A673 (cell line): ENCODE data around the gene GDPD3. TPM values are rescaled to one million over a fixed set of nuclear protein-coding genes. Genes with fewer than 3 reads are reported as not detected.

Source experiments
- BruUV-seq: library from RNA; stranded (reverse); fragments of 400-500 nt; replicated peaks from 2 replicates; lab custom pipeline; 2021; lab: Mats Ljungman, UMichigan
- CTCF ChIA-PET: fragments of 300-600 bp; sonication (Branson Sonifier 250); formaldehyde crosslinking; loops from one replicate; lab custom pipeline; 2022; ENCODE audit warnings: antibody characterized with exemption; lab: Charles Lee
- POLR2A ChIA-PET: fragments of 300-600 bp; sonication (Branson Sonifier 250); formaldehyde crosslinking; loops from one replicate; lab custom pipeline; 2022; ENCODE audit warnings: antibody characterized with exemption; ENCODE audit not compliant: low non-redundant PET; lab: Charles Lee
- DNase-seq: peaks from one replicate; pipeline ENCODE4 v3.0.0-alpha.2; 2015; ENCODE audit warnings: low spot score
- H3K27ac ChIP-seq: fragments of 200-600 bp; sonication (generic); 2 replicates; pipeline ENCODE4 v1.5.1; 2016; ENCODE audit warnings: mixed run types, low read depth, mild to moderate bottlenecking, mixed read lengths, antibody characterized with exemption, low read length; ENCODE audit not compliant: poor library complexity, severe bottlenecking
- H3K27me3 ChIP-seq: fragments of 200-600 bp; sonication (generic); replicated peaks from 2 replicates; pipeline ENCODE4 v1.6.1; 2017; ENCODE audit warnings: mixed run types, low read depth, mild to moderate bottlenecking, mixed read lengths, antibody characterized with exemption, low read length; ENCODE audit not compliant: insufficient read depth, poor library complexity
- H3K36me3 ChIP-seq: fragments of 200-600 bp; sonication (generic); 2 replicates; pipeline ENCODE4 v1.6.1; 2016; ENCODE audit warnings: mixed run types, mild to moderate bottlenecking, mixed read lengths, antibody characterized with exemption, low read length; ENCODE audit not compliant: insufficient read depth, poor library complexity, severe bottlenecking
- H3K4me1 ChIP-seq: fragments of 200-600 bp; sonication (generic); 2 replicates; pipeline ENCODE4 v1.6.1; 2017; ENCODE audit warnings: mixed run types, mild to moderate bottlenecking, mixed read lengths, antibody characterized with exemption, low read length; ENCODE audit not compliant: insufficient read depth, poor library complexity, severe bottlenecking
- H3K4me3 ChIP-seq: fragments of 200-600 bp; sonication (generic); 2 replicates; pipeline ENCODE4 v1.5.1; 2016; ENCODE audit warnings: low read depth, mixed run types, mild to moderate bottlenecking, mixed read lengths, low read length; ENCODE audit not compliant: poor library complexity, severe bottlenecking
- H3K9me3 ChIP-seq: fragments of 200-600 bp; sonication (generic); 2 replicates; pipeline ENCODE4 v1.6.1; 2016; ENCODE audit warnings: mixed run types, low read depth, mild to moderate bottlenecking, mixed read lengths, antibody characterized with exemption, low read length; ENCODE audit not compliant: poor library complexity, severe bottlenecking
- EZH2 ChIP-seq: fragments of 200-600 bp; sonication (generic); IDR thresholded peaks from 2 replicates; pipeline ENCODE4 v1.6.1; 2017; ENCODE audit warnings: borderline replicate concordance, low read depth, mild to moderate bottlenecking, mixed read lengths, antibody characterized with exemption, low read length; ENCODE audit not compliant: poor library complexity, severe bottlenecking
- intact Hi-C: fragments of 100-400 bp; cut with micrococcal nuclease; formaldehyde crosslinking; loops from one replicate; pipeline ENCODE4 v1.10.0; 2022; ENCODE audit not compliant: unreplicated experiment
- total RNA-seq: library from RNA; stranded (reverse); gene quantifications from 2 replicates; pipeline ENCODE4 v1.2.3, GENCODE V29; 2021
- TF ChIP-seq, protein P1 (sequence below): fragments of 300-800, 200-600 bp; sonication (generic); conservative IDR thresholded peaks from 2 replicates; pipeline ENCODE4 v1.5.1; 2017; ENCODE audit warnings: low read depth, mild to moderate bottlenecking, antibody characterized with exemption, low read length, moderate library complexity, mixed read lengths

GDPD3 gene
- total RNA-seq, 1 experiment from 2014 or later = 2.5 TPM

DNA sequence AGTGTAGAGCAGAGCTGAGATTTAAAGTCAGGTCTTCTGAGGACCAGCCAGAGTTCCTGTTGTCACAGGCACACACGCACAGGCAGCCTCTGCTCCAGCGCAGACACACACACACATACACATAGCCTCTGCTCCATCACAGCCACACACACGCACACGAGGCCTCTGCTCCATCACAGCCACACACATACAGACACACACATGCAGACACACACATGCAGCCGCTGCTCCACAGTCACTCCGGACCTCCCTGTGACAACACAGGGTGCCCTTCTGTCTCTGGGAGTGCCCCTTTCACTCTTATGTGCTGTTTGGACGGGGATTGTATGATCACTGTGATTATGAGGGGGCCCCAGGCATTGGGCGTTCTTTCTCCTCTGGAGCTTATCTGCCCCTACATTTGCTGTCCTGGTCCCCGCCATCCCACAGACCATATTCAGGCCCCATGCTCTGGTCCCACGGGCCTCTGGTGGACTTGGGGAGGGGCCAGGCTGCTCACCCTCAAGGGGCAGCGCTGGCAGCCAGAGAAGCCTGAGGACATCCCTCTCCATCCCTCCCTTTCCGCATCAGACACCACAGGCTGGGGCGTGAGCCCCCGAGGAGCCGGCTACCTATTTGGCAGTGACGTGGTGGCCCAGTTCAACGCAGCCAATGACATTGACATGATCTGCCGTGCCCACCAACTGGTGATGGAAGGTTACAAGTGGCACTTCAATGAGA is 29.1 kb downstream of the GDPD3 start:
- H3K4me3 ChIP-seq = no peak overlapping the region
- BruUV-seq = no TSS peak
- no peak overlapping the region for H3K27ac ChIP-seq
- TF ChIP-seq, protein P1, sequence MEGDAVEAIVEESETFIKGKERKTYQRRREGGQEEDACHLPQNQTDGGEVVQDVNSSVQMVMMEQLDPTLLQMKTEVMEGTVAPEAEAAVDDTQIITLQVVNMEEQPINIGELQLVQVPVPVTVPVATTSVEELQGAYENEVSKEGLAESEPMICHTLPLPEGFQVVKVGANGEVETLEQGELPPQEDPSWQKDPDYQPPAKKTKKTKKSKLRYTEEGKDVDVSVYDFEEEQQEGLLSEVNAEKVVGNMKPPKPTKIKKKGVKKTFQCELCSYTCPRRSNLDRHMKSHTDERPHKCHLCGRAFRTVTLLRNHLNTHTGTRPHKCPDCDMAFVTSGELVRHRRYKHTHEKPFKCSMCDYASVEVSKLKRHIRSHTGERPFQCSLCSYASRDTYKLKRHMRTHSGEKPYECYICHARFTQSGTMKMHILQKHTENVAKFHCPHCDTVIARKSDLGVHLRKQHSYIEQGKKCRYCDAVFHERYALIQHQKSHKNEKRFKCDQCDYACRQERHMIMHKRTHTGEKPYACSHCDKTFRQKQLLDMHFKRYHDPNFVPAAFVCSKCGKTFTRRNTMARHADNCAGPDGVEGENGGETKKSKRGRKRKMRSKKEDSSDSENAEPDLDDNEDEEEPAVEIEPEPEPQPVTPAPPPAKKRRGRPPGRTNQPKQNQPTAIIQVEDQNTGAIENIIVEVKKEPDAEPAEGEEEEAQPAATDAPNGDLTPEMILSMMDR = no peak
- no peaks in the 10 kb centered on the region for H3K9me3 ChIP-seq
- DNase-seq = no peak
- POLR2A ChIA-PET = no interaction called here
- intact Hi-C loops = no loop called here
- no peaks in the 10 kb centered on the region for H3K27me3 ChIP-seq
- peaks cover 54% of the 10 kb centered on the region for H3K36me3 ChIP-seq
- CTCF ChIA-PET = no interaction called here
- no peaks in the 10 kb centered on the region for H3K4me1 ChIP-seq

DNA sequence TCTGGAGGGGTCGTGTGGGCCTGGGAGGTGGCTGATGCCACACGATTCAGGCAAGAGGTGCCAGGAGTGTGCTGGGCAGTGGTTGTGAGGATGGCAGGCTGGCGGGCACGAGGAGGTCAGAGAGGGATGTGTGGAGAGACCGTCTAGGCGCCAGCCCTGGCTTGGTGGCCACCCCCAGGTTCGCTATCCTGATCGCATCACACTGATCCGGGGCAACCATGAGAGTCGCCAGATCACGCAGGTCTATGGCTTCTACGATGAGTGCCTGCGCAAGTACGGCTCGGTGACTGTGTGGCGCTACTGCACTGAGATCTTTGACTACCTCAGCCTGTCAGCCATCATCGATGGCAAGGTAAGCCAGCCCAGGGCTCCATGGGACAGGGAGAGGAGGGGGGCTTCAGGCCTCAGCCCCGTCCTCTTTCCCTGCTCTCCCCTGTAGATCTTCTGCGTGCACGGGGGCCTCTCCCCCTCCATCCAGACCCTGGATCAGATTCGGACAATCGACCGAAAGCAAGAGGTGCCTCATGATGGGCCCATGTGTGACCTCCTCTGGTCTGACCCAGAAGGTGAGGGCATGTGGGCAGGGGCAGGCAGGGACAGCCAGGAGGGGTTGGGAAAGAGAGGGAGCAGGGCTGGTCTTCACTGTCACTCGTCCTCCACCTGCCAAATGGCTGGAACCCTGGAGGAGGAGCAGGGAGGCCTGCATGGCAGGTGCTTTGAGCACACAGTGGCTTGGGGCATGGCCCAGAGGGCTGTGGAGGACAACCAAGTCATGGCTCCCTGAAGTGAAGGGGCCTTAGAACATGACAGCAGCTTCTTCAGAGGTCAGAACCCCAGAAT is 29.9 kb downstream of the GDPD3 start:
- intact Hi-C loops = no loop called here
- TF ChIP-seq, protein P1 = no peak
- TF ChIP-seq EZH2 = no peak
- H3K4me3 ChIP-seq = no peak overlapping the region
- peaks cover 58% of the 10 kb centered on the region for H3K36me3 ChIP-seq
- no peak overlapping the region for H3K27ac ChIP-seq
- no peaks in the 10 kb centered on the region for H3K9me3 ChIP-seq
- DNase-seq = no peak
- ChIA-PET POLR2A (no interaction called here), CTCF (no interaction called here)
- no peaks in the 10 kb centered on the region for H3K27me3 ChIP-seq
- BruUV-seq = no TSS peak
- no peaks in the 10 kb centered on the region for H3K4me1 ChIP-seq

DNA sequence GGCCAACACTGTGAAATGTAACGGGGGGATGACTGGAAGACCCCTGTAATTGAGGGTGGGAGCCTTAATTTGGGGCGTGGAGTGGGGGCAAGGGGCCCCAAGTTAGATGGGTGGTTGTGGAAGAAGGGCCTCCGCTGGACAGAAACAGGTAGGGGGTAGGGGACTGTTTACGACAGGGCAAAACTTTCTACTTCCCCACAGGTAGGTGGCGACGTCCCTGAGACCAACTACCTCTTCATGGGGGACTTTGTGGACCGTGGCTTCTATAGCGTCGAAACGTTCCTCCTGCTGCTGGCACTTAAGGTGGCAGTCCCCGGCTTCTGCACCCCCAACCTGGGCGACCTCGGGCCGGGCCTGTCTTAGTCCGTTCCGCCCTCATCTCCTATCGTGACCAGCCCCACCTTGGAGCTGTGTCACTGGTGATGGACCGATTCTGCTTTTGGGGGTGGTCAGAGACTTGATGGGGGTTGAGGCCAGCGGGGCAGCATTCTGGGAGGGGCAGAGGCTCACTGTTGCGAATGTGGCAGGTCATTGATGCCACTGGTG is 30.7 kb downstream of the GDPD3 start:
- ChIA-PET CTCF (interaction anchor here (0.6 kb wide), 1 partner anchor 371 kb away, joined by 3 read pairs; no protein-coding TSS in a partner anchor), POLR2A (no interaction called here)
- BruUV-seq = no TSS peak
- no peak overlapping the region for H3K27ac ChIP-seq
- H3K9me3 ChIP-seq = no peaks in the 10 kb centered on the region
- TF ChIP-seq, protein P1 = 0 out of 2 replicates have a peak, but pooled peaks have one; percentile 24
- no peak for TF ChIP-seq EZH2
- intact Hi-C loops = no loop called here
- peaks cover 65% of the 10 kb centered on the region for H3K36me3 ChIP-seq
- no peak for DNase-seq
- H3K27me3 ChIP-seq = no peaks in the 10 kb centered on the region
- no peak overlapping the region for H3K4me3 ChIP-seq
- peaks cover under 1% of the 10 kb centered on the region for H3K4me1 ChIP-seq
